Measurements from ENCODE around the gene FOXN3.
"Not testable (repeated sequence)": the region's sequence is repeated elsewhere in the genome, so short reads cannot be mapped to it uniquely, and the experiment has no call there.

The FOXN3 gene

DNA sequence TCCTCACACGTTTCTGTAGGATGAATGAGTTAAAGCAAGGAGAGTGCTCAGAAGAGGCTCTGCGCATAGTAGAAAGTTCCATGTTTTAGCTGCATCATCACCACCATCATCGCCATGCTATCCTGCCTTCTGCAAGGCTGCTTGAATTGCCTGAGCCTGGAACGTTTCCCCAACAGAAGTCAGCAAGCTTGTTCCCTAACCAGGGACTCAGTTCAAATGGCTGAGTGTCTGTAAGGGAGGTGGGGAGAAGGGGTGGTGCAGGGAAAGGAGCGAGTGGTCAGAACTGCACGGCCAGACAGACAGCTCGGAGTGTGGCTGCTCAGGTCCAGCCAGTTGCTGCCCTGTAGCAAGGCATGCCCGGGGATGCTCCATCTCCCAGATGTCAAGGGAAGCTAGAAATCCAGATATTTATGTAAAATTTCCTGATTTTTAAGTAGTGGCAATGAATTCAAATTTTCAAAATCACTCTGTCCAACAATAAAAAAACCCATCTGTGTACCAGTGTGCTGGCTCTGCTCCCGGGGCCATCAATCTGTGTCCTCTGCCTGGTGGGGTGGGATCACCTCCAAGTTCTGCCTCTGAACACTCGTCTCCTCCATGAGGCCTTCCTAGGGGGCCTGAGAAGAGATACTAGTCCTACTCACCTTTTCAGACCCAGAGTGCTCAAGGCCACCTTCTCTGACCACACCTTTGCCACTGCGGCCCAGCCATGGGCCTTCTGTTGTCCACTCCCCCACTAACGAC lies 162.7 kb downstream of the FOXN3 start:
- H3K4me3 ChIP-seq (ENCODE audit: low read depth, low read length): no peak overlapping the region
- TF ChIP-seq, protein P1, sequence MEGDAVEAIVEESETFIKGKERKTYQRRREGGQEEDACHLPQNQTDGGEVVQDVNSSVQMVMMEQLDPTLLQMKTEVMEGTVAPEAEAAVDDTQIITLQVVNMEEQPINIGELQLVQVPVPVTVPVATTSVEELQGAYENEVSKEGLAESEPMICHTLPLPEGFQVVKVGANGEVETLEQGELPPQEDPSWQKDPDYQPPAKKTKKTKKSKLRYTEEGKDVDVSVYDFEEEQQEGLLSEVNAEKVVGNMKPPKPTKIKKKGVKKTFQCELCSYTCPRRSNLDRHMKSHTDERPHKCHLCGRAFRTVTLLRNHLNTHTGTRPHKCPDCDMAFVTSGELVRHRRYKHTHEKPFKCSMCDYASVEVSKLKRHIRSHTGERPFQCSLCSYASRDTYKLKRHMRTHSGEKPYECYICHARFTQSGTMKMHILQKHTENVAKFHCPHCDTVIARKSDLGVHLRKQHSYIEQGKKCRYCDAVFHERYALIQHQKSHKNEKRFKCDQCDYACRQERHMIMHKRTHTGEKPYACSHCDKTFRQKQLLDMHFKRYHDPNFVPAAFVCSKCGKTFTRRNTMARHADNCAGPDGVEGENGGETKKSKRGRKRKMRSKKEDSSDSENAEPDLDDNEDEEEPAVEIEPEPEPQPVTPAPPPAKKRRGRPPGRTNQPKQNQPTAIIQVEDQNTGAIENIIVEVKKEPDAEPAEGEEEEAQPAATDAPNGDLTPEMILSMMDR (IDR thresholded peaks at IDR 0.05; ENCODE audit: low read depth, low read length, missing control alignments): no peak
- no peaks in the 10 kb centered on the region for H3K36me3 ChIP-seq (replicated peaks)
- no peak for DNase-seq
- no peaks in the 10 kb centered on the region for H3K27me3 ChIP-seq (replicated peaks)
- H3K27ac ChIP-seq: no peak overlapping the region
- in situ Hi-C loops (cut with HindIII; ENCODE audit: low pct_ligation_motif_present, low sequenced_read_pairs): no loop called here

DNA sequence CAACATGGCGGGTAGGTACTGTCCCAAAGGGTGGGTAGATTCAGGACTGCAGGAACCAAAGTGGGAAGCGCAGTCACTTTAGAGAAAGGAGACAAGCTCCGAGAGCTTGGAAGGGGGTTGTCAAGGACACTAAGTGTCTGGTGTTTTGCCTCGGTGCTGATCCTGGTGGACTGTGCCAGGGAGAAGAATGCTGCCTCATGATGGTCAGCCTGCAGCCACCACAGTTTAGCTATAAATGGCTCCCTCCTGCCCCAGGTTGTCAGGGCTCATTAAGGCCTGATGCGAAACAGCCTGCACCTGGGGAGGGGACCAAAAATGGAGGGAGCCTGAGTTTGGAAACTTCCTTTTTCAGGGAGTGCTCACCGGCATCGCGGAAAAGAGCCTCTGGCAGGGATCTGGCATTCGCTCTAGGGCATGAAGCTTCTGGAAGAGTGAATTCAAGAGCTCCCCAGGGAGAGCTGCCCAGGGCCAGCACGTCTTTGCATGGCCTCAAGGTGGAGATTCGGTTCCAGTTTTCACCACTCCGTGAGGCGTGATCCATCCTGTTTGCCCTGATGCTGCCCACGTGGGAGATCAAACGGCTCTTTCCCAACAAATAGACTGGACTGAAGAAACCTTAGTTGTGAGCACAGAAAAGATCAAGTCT lies 164.0 kb downstream of the FOXN3 start:
- H3K4me3 ChIP-seq (ENCODE audit: low read depth, low read length): no peak overlapping the region
- H3K27me3 ChIP-seq (replicated peaks): no peaks in the 10 kb centered on the region
- H3K27ac ChIP-seq: no peak overlapping the region
- no peak for DNase-seq
- no peaks in the 10 kb centered on the region for H3K36me3 ChIP-seq (replicated peaks)
- in situ Hi-C loops (cut with HindIII; ENCODE audit: low pct_ligation_motif_present, low sequenced_read_pairs): no loop called here
- TF ChIP-seq, protein P1 (IDR thresholded peaks at IDR 0.05; ENCODE audit: low read depth, low read length, missing control alignments): peak; percentile 38

DNA sequence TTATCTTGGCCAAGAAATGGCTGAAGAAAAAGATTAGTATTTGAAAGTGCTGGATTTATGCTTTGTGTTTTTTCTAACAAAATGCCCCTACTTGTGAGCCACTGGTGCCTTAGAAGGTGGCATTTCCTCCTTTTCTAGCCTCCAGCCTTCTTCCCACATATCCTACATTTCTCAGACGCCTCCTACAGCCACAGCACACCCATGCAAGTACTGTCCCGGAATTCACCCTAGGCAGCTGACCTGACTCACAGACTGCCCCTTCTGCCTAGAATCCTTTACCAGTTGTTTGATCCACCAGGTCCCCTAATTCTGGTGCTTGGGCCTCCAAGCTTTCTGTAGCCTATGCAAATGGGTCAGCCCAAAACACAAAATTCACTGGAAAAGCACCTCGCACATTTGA lies 166.0 kb downstream of the FOXN3 start:
- peak; percentile 39 for DNase-seq
- H3K27me3 ChIP-seq (replicated peaks): no peaks in the 10 kb centered on the region
- no peak overlapping the region for H3K27ac ChIP-seq
- in situ Hi-C loops (cut with HindIII; ENCODE audit: low pct_ligation_motif_present, low sequenced_read_pairs): no loop called here
- H3K4me3 ChIP-seq (ENCODE audit: low read depth, low read length): no peak overlapping the region
- no peaks in the 10 kb centered on the region for H3K36me3 ChIP-seq (replicated peaks)
- TF ChIP-seq, protein P1 (IDR thresholded peaks at IDR 0.05; ENCODE audit: low read depth, low read length, missing control alignments): peak; percentile 23

DNA sequence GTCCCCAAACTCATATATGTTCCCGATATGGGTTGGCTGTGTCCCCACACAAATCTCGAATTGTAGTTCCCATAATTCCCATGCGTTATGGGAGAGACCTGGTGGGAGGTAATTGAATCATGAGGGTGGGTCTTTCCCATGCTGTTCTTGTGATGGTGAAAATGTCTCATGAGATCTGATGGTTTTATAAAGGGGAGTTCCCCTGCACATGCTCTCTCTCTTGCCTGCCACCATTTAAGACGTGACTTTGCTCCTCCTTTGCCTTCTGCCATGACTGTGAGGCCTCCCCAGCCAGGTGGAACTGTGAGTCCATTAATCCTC lies 166.4 kb downstream of the FOXN3 start:
- DNase-seq; H3K27me3 ChIP-seq (replicated peaks); H3K4me3 ChIP-seq (ENCODE audit: low read depth, low read length); H3K36me3 ChIP-seq (replicated peaks); in situ Hi-C loops (cut with HindIII; ENCODE audit: low pct_ligation_motif_present, low sequenced_read_pairs); H3K27ac ChIP-seq: not testable (repeated sequence)

DNA sequence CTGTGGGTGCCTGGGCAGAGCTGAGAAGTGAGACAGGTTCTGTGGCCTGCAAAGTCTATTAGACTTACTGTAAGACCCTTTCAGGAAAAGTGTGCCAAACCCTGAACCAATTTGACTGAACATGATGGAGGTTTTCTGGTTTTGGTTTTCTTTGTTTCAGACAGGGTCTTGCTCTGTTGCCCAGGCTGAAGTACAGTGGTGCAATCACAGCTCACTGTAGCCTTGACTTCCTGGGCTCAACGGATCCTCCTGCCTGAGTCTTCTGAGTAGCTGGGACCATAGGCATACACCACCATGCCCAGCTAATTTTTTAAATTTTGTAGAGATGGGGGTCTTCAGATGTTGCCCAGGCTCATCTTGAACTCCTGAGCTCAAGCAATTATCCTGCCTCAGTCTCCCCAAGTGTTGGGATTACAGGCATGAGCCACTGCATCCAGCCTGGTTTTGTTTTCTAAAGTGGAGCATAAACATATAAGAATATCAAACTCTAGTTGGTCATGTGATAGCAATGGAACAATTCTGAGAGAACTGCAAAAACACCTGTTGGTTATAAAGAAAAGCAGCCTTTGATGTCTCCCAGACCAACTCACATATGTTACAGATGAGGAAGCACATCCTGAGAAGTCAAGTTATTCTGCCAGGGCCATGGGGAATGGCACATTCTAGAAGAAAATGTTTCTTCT lies 166.9 kb downstream of the FOXN3 start:
- no peak for DNase-seq
- H3K4me3 ChIP-seq (ENCODE audit: low read depth, low read length): no peak overlapping the region
- no peaks in the 10 kb centered on the region for H3K36me3 ChIP-seq (replicated peaks)
- H3K27ac ChIP-seq: no peak overlapping the region
- TF ChIP-seq, protein P1 (IDR thresholded peaks at IDR 0.05; ENCODE audit: low read depth, low read length, missing control alignments): no peak
- in situ Hi-C loops (cut with HindIII; ENCODE audit: low pct_ligation_motif_present, low sequenced_read_pairs): no loop called here
- H3K27me3 ChIP-seq (replicated peaks): no peaks in the 10 kb centered on the region

DNA sequence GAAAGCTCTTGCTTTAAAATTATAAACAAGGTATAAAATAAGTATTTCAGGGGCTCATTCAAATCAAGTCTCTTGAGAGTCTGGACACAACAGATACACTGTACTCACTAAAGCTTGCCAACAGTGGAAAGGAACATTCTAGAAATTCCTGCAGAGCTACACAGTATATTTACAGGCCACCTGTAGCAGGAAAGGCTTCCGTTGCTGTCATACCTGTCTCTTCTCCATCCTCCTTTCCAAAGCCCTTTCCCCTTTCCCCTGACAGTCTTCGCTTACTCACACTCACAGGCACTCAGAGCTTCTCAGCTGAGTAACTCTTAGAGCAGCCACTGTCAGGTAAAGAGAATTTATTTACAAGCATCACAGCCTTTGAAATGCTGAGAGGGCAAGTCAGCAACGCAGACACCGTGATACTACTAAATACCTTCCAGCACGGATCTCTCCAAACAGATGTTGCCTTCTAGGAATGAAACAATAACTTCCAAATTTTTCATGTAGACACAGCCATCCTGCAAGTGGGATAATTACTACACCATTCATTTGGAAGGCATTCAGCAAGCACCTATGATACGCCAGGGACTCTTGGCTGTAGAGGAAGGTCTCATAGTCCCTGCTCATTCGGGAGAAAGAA lies 167.9 kb downstream of the FOXN3 start:
- in situ Hi-C loops (cut with HindIII; ENCODE audit: low pct_ligation_motif_present, low sequenced_read_pairs): no loop called here
- Histone ChIP-seq H3K27me3 (replicated peaks) (no peaks in the 10 kb centered on the region), H3K36me3 (replicated peaks) (no peaks in the 10 kb centered on the region), H3K27ac (no peak overlapping the region), H3K4me3 (ENCODE audit: low read depth, low read length) (no peak overlapping the region)
- DNase-seq: no peak
- TF ChIP-seq, protein P1 (IDR thresholded peaks at IDR 0.05; ENCODE audit: low read depth, low read length, missing control alignments): no peak
